Breast epithelium (tissue), 4 donors: ENCODE results near the gene FNBP1. TPM values are rescaled to one million over a fixed set of nuclear protein-coding genes. Genes with fewer than 3 reads are reported as not detected.

Source experiments
- DNase-seq, 2 donors: peaks; one replicate each; pipeline ENCODE4 v3.0.0-alpha.2; 2019; ENCODE audit warnings: low spot score in 2 of 2
- H3K27ac ChIP-seq, 2 donors: fragments of 200-600 bp; sonication (generic) in 1 of 2; one replicate each; pipeline ENCODE4 v1.5.1; 2016 to 2019; ENCODE audit warnings: mild to moderate bottlenecking in 1 of 2
- H3K27me3 ChIP-seq, 2 donors: fragments of 200-600 bp; sonication (generic) in 1 of 2; one replicate each; pipeline versions ENCODE4 v1.5.1 to v1.6.0; 2017 to 2019; ENCODE audit warnings: control low read depth in 1 of 2, mild to moderate bottlenecking in 1 of 2
- H3K36me3 ChIP-seq: fragments of 200-600 bp; one replicate; pipeline ENCODE4 v1.5.1; 2019
- H3K4me1 ChIP-seq, 2 donors: fragments of 200-600 bp; sonication (generic); one replicate each; pipeline ENCODE4 v1.5.1; 2016 to 2019; ENCODE audit warnings: control low read depth in 1 of 2
- H3K4me3 ChIP-seq, 3 donors: fragments of 200-600 bp; sonication (generic); 1 replicate in 2 of 3; 2 replicates in 1 of 3; pipeline ENCODE4 v1.5.1; 2016 to 2019; ENCODE audit warnings: mild to moderate bottlenecking in 3 of 3, moderate library complexity in 2 of 3
- H3K9me3 ChIP-seq, 2 donors: fragments of 200-600 bp; sonication (generic) in 1 of 2; one replicate each; pipeline ENCODE4 v1.5.1; 2016 to 2019; ENCODE audit warnings: control low read depth in 1 of 2
- CTCF ChIP-seq, 3 donors: fragments of 450-650 bp; IDR thresholded peaks; one replicate each; pipeline ENCODE4 v1.5.1; 2016 to 2017; ENCODE audit warnings: antibody characterized with exemption in 3 of 3, mild to moderate bottlenecking in 3 of 3, moderate library complexity in 3 of 3
- POLR2A ChIP-seq: fragments of 450-650 bp; IDR thresholded peaks from one replicate; pipeline ENCODE4 v1.6.1; 2016; ENCODE audit warnings: antibody characterized with exemption, mild to moderate bottlenecking, moderate library complexity
- POLR2AphosphoS5 ChIP-seq, 3 donors: sonication (generic); formaldehyde crosslinking; IDR thresholded peaks; one replicate each; pipeline ENCODE4 v1.6.1; 2017; ENCODE audit warnings: antibody characterized with exemption in 3 of 3
- intact Hi-C: fragments of 100-400 bp; cut with DNase I; formaldehyde crosslinking; loops from one replicate; pipeline ENCODE4 v1.15.1; 2023; ENCODE audit warnings: low total_unique reads
- total RNA-seq, 3 donors: library from RNA; depleted of rRNA; stranded (reverse); fragments of >200 nt; gene quantifications; one replicate each; pipeline ENCODE4 v1.1.0, GENCODE V29; 2016

Gene FNBP1
- total RNA-seq, 3 donors from 2014 or later: 31.3 to 49.8 (median 41.9) TPM

- no peak for DNase-seq
- TF ChIP-seq CTCF (IDR thresholded peaks at IDR 0.05) (no peak), POLR2AphosphoS5 (IDR thresholded peaks at IDR 0.05) (no peak), POLR2A (no peak)
- H3K27me3 ChIP-seq: no peaks in the 10 kb centered on the region
- H3K4me1 ChIP-seq: no peaks in the 10 kb centered on the region
- no peak overlapping the region for H3K4me3 ChIP-seq
- H3K27ac ChIP-seq: no peak overlapping the region
- intact Hi-C loops: no loop called here
- H3K36me3 ChIP-seq: no peaks in the 10 kb centered on the region
- no peaks in the 10 kb centered on the region for H3K9me3 ChIP-seq
Measured at GRCh38 chr9:129860653-129861446, 182.1 kb downstream of the FNBP1 start.

GRCh38 chr9:129858167-129858962 lies 184.6 kb downstream of the FNBP1 start:
- TF ChIP-seq POLR2AphosphoS5 (IDR thresholded peaks at IDR 0.05) (no peak), POLR2A (no peak), CTCF (IDR thresholded peaks at IDR 0.05) (no peak)
- Histone ChIP-seq H3K4me1 (no peaks in the 10 kb centered on the region), H3K36me3 (no peaks in the 10 kb centered on the region), H3K27ac (no peak overlapping the region), H3K4me3 (no peak overlapping the region), H3K27me3 (no peaks in the 10 kb centered on the region), H3K9me3 (no peaks in the 10 kb centered on the region)
- no peak for DNase-seq
- intact Hi-C loops: loop anchor here (5.0 kb wide), 1 partner anchor 364 kb away; no protein-coding TSS in a partner anchor

- H3K4me1 ChIP-seq: no peaks in the 10 kb centered on the region
- DNase-seq: no peak
- no peaks in the 10 kb centered on the region for H3K27me3 ChIP-seq
- TF ChIP-seq POLR2AphosphoS5 (IDR thresholded peaks at IDR 0.05) (no peak), CTCF (IDR thresholded peaks at IDR 0.05) (no peak), POLR2A (no peak)
- no peak overlapping the region for H3K4me3 ChIP-seq
- H3K27ac ChIP-seq: no peak overlapping the region
- no peaks in the 10 kb centered on the region for H3K9me3 ChIP-seq
- intact Hi-C loops: loop anchor here (5.0 kb wide), 1 partner anchor 365 kb away; no protein-coding TSS in a partner anchor
- no peaks in the 10 kb centered on the region for H3K36me3 ChIP-seq
Measured at GRCh38 chr9:129857207-129857606, 185.8 kb downstream of the FNBP1 start.

- DNase-seq: no peak
- Histone ChIP-seq H3K27me3 (no peaks in the 10 kb centered on the region), H3K27ac (no peak overlapping the region), H3K4me1 (no peaks in the 10 kb centered on the region), H3K9me3 (no peaks in the 10 kb centered on the region), H3K36me3 (peaks cover 4% of the 10 kb centered on the region), H3K4me3 (no peak overlapping the region)
- intact Hi-C loops: loop anchor here (5.0 kb wide), 1 partner anchor 368 kb away; no protein-coding TSS in a partner anchor
- TF ChIP-seq CTCF (IDR thresholded peaks at IDR 0.05): no peak
- TF ChIP-seq POLR2A: no peak
- no peak for TF ChIP-seq POLR2AphosphoS5 (IDR thresholded peaks at IDR 0.05)
Measured at GRCh38 chr9:129854588-129855110, 188.3 kb downstream of the FNBP1 start.
